ENCODE results near the gene BMPR1B.
"Not testable (repeated sequence)": the region's sequence is repeated elsewhere in the genome, so short reads cannot be mapped to it uniquely, and the experiment has no call there.

The BMPR1B gene

DNA sequence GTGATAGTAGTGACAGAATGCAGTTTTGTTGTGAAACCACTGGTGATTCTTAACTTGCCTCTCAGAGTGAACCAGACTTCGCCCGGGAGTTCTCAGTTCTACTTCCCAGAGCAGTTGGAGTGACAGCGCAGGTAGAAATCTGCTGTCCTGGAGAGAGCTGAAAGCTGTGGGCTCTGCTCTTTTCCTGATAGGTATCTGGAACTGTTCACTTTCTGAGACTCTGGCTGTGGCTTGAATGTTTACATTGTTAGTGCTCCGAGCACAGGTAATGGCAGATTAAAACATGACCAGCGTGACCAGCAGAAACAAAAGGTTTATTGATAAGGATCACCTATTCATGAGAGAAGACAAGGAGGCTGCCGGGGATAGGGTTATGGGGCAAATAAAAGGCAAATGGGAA lies 360.7 kb downstream of the BMPR1B start:
- Histone ChIP-seq H3K36me3 (no peaks in the 10 kb centered on the region), H3K9me3 (ENCODE audit: severe bottlenecking) (no peaks in the 10 kb centered on the region), H3K27me3 (ENCODE audit: insufficient read depth, low read depth, severe bottlenecking) (no peaks in the 10 kb centered on the region), H3K27ac (no peak overlapping the region), H3K4me3 (ENCODE audit: low read depth, low read length) (no peak overlapping the region)
- no peak for DNase-seq
- TF ChIP-seq, protein P1, sequence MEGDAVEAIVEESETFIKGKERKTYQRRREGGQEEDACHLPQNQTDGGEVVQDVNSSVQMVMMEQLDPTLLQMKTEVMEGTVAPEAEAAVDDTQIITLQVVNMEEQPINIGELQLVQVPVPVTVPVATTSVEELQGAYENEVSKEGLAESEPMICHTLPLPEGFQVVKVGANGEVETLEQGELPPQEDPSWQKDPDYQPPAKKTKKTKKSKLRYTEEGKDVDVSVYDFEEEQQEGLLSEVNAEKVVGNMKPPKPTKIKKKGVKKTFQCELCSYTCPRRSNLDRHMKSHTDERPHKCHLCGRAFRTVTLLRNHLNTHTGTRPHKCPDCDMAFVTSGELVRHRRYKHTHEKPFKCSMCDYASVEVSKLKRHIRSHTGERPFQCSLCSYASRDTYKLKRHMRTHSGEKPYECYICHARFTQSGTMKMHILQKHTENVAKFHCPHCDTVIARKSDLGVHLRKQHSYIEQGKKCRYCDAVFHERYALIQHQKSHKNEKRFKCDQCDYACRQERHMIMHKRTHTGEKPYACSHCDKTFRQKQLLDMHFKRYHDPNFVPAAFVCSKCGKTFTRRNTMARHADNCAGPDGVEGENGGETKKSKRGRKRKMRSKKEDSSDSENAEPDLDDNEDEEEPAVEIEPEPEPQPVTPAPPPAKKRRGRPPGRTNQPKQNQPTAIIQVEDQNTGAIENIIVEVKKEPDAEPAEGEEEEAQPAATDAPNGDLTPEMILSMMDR (IDR thresholded peaks at IDR 0.05; ENCODE audit: low read depth, low read length), result no peak

DNA sequence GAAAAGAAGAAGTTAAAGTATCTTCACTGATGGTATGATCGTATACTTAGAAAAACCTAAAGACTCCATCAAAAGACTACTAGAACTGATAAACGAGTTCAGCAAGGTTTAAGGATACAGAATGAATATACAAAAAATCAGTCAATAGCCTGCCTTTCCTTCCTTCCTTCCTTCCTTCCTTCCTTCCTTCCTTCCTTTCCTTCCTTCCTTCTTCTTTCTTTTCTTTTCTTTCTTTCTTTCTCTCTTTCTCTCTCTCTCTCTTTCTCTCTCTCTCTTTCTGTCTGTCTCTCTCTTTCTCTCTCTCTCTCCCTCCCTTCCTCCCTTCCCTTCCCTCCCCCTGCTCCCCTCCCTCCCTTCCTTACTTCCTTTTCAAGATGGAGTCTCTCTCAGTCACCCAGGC lies 362.7 kb downstream of the BMPR1B start:
- no peaks in the 10 kb centered on the region for H3K36me3 ChIP-seq
- no peaks in the 10 kb centered on the region for H3K27me3 ChIP-seq (ENCODE audit: insufficient read depth, low read depth, severe bottlenecking)
- no peaks in the 10 kb centered on the region for H3K9me3 ChIP-seq (ENCODE audit: severe bottlenecking)
- H3K27ac ChIP-seq, result no peak overlapping the region
- TF ChIP-seq, protein P1 (IDR thresholded peaks at IDR 0.05; ENCODE audit: low read depth, low read length), result no peak
- no peak overlapping the region for H3K4me3 ChIP-seq (ENCODE audit: low read depth, low read length)
- no peak for DNase-seq

DNA sequence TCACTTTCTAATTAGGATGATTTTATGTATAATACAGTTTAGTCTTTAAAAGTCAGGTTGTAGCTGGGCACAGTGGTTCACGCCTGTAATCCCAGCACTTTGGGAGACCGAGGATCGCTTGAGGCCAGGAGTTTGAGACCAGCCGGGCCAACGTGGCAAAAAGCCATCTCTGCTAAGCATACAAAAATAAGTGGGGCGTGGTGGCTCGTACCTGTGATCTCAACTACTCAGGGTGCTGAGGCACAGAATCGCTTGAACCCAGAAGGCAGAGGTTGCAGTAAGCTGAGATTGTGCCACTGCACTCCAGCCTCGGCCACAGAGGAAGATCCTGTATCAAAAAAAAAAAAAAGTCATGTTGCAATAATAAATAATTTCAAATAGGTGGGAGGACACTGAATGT lies 364.2 kb downstream of the BMPR1B start:
- TF ChIP-seq, protein P1 (IDR thresholded peaks at IDR 0.05; ENCODE audit: low read depth, low read length), result no peak
- Histone ChIP-seq H3K9me3 (ENCODE audit: severe bottlenecking) (no peaks in the 10 kb centered on the region), H3K27ac (no peak overlapping the region), H3K4me3 (ENCODE audit: low read depth, low read length) (no peak overlapping the region), H3K27me3 (ENCODE audit: insufficient read depth, low read depth, severe bottlenecking) (no peaks in the 10 kb centered on the region), H3K36me3 (no peaks in the 10 kb centered on the region)
- no peak for DNase-seq

DNA sequence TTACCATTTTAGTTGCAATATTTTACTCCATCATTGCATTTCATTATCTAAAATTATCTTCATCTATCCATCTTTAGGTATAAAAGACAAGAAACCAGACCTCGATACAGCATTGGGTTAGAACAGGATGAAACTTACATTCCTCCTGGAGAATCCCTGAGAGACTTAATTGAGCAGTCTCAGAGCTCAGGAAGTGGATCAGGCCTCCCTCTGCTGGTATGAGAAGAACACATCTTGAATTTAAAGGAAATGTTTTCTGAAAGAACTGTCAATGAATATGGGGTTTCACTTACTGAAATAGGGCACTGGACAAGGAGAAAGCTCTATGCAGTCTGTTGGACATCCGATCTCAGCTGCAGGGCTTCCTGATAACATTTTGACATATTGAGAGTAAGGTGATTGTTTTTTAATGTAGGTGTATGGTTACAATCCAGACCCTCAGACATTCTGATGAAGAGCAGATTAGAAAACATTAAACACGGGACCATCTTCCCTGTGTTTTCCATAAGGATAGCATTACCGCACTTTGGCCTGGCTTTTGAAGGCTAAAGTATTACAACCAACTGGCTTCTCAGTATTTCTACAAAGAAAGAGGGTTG lies 367.2 kb downstream of the BMPR1B start:
- H3K36me3 ChIP-seq, result no peaks in the 10 kb centered on the region
- H3K9me3 ChIP-seq (ENCODE audit: severe bottlenecking), result no peaks in the 10 kb centered on the region
- DNase-seq, result peak; percentile 60
- TF ChIP-seq, protein P1 (IDR thresholded peaks at IDR 0.05; ENCODE audit: low read depth, low read length), result peak; percentile 67
- H3K4me3 ChIP-seq (ENCODE audit: low read depth, low read length), result no peak overlapping the region
- no peaks in the 10 kb centered on the region for H3K27me3 ChIP-seq (ENCODE audit: insufficient read depth, low read depth, severe bottlenecking)
- H3K27ac ChIP-seq, result no peak overlapping the region

DNA sequence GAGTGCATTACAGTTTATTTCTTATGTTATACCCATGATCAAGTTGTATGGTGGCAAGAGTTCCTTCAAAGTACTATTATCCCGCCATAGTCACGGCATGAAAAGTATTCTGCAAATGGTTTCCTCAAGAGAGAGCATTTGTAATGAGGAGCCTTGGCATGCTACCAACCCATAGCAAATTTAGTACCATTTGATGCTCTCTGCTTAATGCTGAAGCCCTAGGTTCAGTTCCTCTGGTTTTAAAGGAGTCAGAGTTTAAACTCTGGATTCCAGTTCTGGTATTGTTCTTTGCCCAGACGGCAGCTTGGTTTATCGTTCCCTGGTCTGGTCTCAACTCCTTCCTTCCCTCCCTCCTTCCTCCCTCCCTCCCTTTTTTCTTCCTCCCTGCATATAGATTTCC lies 371.3 kb downstream of the BMPR1B start:
- TF ChIP-seq, protein P1 (IDR thresholded peaks at IDR 0.05; ENCODE audit: low read depth, low read length), result no peak
- Histone ChIP-seq H3K9me3 (ENCODE audit: severe bottlenecking) (peaks cover 2% of the 10 kb centered on the region), H3K27me3 (ENCODE audit: insufficient read depth, low read depth, severe bottlenecking) (no peaks in the 10 kb centered on the region), H3K27ac (no peak overlapping the region), H3K4me3 (ENCODE audit: low read depth, low read length) (no peak overlapping the region), H3K36me3 (no peaks in the 10 kb centered on the region)
- no peak for DNase-seq

DNA sequence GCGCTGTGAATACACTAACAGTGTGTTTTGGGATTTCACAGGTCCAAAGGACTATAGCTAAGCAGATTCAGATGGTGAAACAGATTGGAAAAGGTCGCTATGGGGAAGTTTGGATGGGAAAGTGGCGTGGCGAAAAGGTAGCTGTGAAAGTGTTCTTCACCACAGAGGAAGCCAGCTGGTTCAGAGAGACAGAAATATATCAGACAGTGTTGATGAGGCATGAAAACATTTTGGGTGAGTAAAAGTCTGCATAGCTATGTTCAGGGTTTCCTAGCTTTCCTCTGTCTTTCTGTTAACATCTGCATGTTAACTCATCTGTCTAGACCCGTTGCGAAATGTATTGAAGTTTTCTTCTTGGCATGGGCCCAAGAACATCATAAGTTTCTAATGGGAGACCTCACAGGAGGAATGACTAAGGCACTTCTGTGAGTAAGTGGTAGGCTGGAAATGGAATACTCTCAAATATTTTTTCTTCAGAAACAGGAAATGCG lies 372.1 kb downstream of the BMPR1B start:
- TF ChIP-seq, protein P1 (IDR thresholded peaks at IDR 0.05; ENCODE audit: low read depth, low read length), result no peak
- no peak for DNase-seq
- H3K27ac ChIP-seq, result no peak overlapping the region
- no peaks in the 10 kb centered on the region for H3K27me3 ChIP-seq (ENCODE audit: insufficient read depth, low read depth, severe bottlenecking)
- H3K36me3 ChIP-seq, result no peaks in the 10 kb centered on the region
- no peak overlapping the region for H3K4me3 ChIP-seq (ENCODE audit: low read depth, low read length)
- H3K9me3 ChIP-seq (ENCODE audit: severe bottlenecking), result peaks cover 8% of the 10 kb centered on the region

DNA sequence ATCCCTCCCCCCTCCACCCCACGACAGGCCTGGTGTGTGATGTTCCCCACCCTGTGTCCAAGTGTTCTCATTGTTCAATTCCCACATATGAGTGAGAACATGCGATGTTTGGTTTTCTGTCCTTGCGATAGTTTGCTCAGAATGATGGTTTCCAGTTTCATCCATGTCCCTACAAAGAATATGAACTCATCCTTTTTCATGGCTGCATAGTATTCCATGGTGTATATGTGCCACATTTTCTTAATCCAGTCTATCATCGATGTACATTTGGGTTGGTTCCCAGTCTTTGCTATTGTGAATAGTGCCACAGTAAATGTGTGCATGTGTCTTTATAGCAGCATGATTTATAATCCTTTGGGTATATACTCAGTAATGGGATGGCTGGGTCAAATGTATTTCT lies 376.3 kb downstream of the BMPR1B start:
- H3K4me3 ChIP-seq (ENCODE audit: low read depth, low read length); H3K36me3 ChIP-seq; H3K27ac ChIP-seq; H3K27me3 ChIP-seq (ENCODE audit: insufficient read depth, low read depth, severe bottlenecking); DNase-seq: not testable (repeated sequence)
- H3K9me3 ChIP-seq (ENCODE audit: severe bottlenecking), result peaks cover 11% of the 10 kb centered on the region

DNA sequence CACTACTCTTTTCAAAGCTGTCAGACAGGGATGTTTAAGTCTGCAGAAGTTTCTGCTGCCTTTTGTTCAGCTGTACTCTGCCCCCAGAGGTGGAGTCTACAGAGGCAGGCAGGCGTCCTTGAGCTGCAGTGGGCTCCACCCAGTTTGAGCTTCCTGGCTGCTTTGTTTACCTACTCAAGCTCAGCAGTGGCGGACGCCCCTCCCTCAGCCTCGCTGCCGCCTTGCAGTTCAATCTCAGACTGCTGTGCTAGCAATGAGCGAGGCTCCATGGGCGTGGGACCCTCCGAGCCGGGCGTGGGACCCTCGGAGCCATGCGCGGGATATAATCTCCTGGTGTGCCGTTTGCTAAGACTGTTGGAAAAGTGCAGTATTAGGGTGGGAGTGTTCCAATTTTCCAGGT lies 381.7 kb downstream of the BMPR1B start:
- not testable (repeated sequence) for H3K4me3 ChIP-seq (ENCODE audit: low read depth, low read length); DNase-seq; H3K27ac ChIP-seq; H3K27me3 ChIP-seq (ENCODE audit: insufficient read depth, low read depth, severe bottlenecking); H3K36me3 ChIP-seq
- H3K9me3 ChIP-seq (ENCODE audit: severe bottlenecking), result peaks cover 13% of the 10 kb centered on the region

Measured in WERI-Rb-1 (cell line).